ENCODE measurements around the gene CYP4F8. TPM values are rescaled to one million over a fixed set of nuclear protein-coding genes. Genes with fewer than 3 reads are reported as not detected.
"Not testable (repeated sequence)": the region's sequence is repeated elsewhere in the genome, so short reads cannot be mapped to it uniquely, and the experiment has no call there.

The CYP4F8 gene
- total RNA-seq, 1 experiment from 2014 or later: not detected

DNA sequence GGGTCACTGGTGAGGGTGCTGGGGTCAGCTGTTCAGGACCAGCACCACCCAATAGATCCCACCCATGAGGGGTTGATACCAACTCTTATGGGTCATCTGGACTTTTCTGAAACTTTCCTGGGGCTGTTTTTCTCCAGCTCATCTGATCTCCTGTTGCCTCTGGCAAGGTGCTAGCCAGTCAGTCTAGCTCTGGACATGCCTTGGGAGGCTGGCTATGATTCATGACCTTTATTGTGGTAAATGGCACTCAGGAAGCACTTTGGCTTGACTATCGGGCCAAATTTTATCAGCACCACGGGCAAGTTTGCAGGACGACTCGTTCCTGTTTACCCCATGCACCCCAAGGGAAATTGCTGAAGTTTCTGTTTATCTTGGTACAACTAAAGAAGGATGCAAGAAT is 21.3 kb upstream of the CYP4F8 start:
- not testable (repeated sequence) for H2AK5ac ChIP-seq (ENCODE audit: insufficient read length, low read length); H3K23ac ChIP-seq (ENCODE audit: insufficient read length, low read depth, low read length); H3K4me1 Mint-ChIP-seq; H2BK20ac ChIP-seq (ENCODE audit: low read depth, low read length, poor library complexity, severe bottlenecking); H3K27ac Mint-ChIP-seq; H3K79me2 ChIP-seq (ENCODE audit: insufficient read depth, low read length); H2BK12ac ChIP-seq (ENCODE audit: insufficient read length, low read depth, low read length); H3K27me3 ChIP-seq (ENCODE audit: insufficient read depth, low read length); H3K56ac ChIP-seq (ENCODE audit: insufficient read length, low read depth, low read length); H2BK5ac ChIP-seq (ENCODE audit: insufficient read length, low read length); H3K9ac ChIP-seq (ENCODE audit: extremely low read depth, insufficient read length, low read length); H4K91ac ChIP-seq (ENCODE audit: insufficient read length, low read depth, low read length); H2BK15ac ChIP-seq (ENCODE audit: low read depth, low read length); H3K14ac ChIP-seq (ENCODE audit: insufficient read depth, low read length); H3K4me2 ChIP-seq (ENCODE audit: insufficient read depth, insufficient read length, low read length); H3K23me2 ChIP-seq (ENCODE audit: insufficient read length, low read depth, low read length, poor library complexity, severe bottlenecking); H3K18ac ChIP-seq (ENCODE audit: insufficient read length, low read depth, low read length); H3K79me1 ChIP-seq (ENCODE audit: insufficient read depth, low read depth, low read length, poor library complexity, severe bottlenecking); H3K4me1 ChIP-seq (ENCODE audit: insufficient read depth, low read length); H4K5ac ChIP-seq (ENCODE audit: insufficient read length, low read depth, low read length); H4K20me1 ChIP-seq (ENCODE audit: control insufficient read depth, insufficient read depth, insufficient read length); H4K8ac ChIP-seq (replicated peaks; ENCODE audit: insufficient read length, low read depth, low read length); H3K4ac ChIP-seq (ENCODE audit: low read depth, low read length); H2AFZ ChIP-seq (ENCODE audit: low read length); H3K27me3 Mint-ChIP-seq (ENCODE audit: low read depth); H2BK120ac ChIP-seq (ENCODE audit: low read depth, low read length, poor library complexity, severe bottlenecking); H3K4me3 Mint-ChIP-seq; DNase-seq; H3K27ac ChIP-seq (ENCODE audit: insufficient read length, low read depth, low read length); H3T11ph ChIP-seq (ENCODE audit: low read length)
- Mint-ChIP-seq H3K9me3 (peaks cover 73% of the 10 kb centered on the region in 2 experiments), H3K36me3 (ENCODE audit: insufficient read depth in 1 of 3, low read depth in 3 of 3) (peaks cover 5 to 25% (median 7%) of the 10 kb centered on the region in 3 experiments; a peak in 5 of 7 replicates)
- WGBS (ENCODE audit: extremely low coverage, insufficient read length, low lambda C conversion rate): no CpG with 5 or more reads among the region's 4 CpGs
- H3K9me3 ChIP-seq (ENCODE audit: control insufficient read depth, low read depth, low read length): peaks cover 62% of the 10 kb centered on the region

Measured in H9 (cell line).